ENCODE measurements around the gene IRAK2. TPM values are rescaled to one million over a fixed set of nuclear protein-coding genes. Genes with fewer than 3 reads are reported as not detected.

The IRAK2 gene
- total RNA-seq, 6 experiments from 2014 or later, result 2.6 to 4.4 (median 3.5) TPM

DNA sequence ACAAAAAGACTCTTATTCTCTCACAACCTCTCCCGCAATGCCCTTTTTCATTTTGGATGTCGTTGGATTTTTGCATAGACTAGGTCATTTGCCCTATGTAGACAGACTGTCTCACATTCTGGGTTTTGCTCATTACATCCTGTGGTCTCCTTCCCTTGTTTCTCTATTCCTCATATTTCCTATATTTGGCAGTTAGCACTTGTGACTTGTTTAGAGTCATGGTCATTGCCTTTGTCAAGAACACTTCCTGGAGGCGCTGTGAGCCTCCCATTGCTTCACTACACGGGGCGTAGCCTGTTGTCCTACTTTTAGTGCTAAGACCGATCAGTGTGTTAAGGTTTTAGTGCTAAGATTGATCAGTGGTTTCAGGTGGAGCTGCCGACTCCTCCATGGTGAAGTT, 67.4 kb downstream of the IRAK2 start:
- peaks cover 12% of the 10 kb centered on the region for H3K4me1 Mint-ChIP-seq (ENCODE audit: low read depth)
- TF ChIP-seq, protein P1, sequence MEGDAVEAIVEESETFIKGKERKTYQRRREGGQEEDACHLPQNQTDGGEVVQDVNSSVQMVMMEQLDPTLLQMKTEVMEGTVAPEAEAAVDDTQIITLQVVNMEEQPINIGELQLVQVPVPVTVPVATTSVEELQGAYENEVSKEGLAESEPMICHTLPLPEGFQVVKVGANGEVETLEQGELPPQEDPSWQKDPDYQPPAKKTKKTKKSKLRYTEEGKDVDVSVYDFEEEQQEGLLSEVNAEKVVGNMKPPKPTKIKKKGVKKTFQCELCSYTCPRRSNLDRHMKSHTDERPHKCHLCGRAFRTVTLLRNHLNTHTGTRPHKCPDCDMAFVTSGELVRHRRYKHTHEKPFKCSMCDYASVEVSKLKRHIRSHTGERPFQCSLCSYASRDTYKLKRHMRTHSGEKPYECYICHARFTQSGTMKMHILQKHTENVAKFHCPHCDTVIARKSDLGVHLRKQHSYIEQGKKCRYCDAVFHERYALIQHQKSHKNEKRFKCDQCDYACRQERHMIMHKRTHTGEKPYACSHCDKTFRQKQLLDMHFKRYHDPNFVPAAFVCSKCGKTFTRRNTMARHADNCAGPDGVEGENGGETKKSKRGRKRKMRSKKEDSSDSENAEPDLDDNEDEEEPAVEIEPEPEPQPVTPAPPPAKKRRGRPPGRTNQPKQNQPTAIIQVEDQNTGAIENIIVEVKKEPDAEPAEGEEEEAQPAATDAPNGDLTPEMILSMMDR (IDR thresholded peaks at IDR 0.05), result no peak
- H3K27me3 Mint-ChIP-seq (ENCODE audit: insufficient read depth), result no peaks in the 10 kb centered on the region
- peaks cover 18% of the 10 kb centered on the region for H3K36me3 Mint-ChIP-seq (ENCODE audit: low read depth)
- H3K27ac Mint-ChIP-seq, result no peak overlapping the region
- H3K4me3 Mint-ChIP-seq, result no peak overlapping the region
- DNase-seq, result no peak
- no peaks in the 10 kb centered on the region for H3K9me3 Mint-ChIP-seq

DNA sequence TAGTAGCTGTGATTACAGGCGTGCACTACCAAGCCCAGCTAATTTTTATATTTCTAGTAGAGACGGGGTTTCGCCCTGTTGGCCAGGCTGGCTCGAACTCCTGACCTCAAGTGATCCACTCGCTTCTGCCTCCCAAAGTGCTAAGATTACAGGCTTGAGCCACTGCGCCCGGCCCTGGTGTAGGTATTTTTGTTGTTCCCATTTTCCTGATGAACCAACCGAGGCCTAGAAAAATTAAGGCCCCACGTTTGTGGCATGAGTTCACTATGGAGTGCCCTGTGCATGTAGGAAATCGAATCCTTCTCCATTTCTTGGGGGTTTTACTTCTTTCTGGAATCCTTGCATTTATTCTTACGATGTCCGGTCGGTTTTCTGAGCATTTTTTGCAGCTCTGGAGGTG, 69.3 kb downstream of the IRAK2 start:
- Mint-ChIP-seq H3K36me3 (ENCODE audit: low read depth) (peaks cover 28% of the 10 kb centered on the region), H3K27me3 (ENCODE audit: insufficient read depth) (no peaks in the 10 kb centered on the region)

DNA sequence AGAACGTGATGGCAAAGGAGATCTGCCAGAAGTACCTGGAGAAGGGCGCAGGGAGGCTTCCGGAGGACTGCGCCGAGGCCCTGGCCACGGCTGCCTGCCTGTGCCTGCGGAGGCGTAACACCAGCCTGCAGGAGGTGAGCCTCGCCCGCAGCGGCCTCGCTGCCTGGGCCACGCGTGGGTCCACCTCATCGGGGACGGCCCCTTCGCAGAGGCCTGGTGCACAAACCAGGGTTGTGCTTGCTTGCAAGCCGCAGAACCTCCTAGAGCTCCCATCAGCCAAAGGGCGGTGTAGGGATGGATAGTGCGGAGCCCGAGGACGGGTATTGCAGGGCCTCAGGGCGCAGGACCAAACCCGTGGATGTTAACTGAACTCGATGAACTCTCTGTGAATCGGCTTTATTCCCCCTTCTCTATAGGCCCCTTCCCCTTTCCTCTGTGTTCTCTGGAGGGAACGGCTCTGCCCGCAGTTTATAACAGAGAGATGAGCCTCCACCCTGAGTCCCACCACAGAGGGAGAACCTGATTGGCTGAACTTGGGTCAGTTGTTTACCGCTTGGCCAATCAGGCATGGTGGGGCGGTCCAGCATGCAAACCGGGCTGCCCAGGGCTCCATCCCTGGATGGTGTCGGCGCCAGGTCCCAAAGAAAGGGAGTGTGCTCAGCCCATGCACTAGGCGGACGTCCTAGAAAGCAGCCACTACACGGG, 70.0 kb downstream of the IRAK2 start:
- Mint-ChIP-seq H3K27me3 (ENCODE audit: insufficient read depth) (no peaks in the 10 kb centered on the region), H3K4me1 (ENCODE audit: low read depth) (no peaks in the 10 kb centered on the region), H3K27ac (no peak overlapping the region), H3K9me3 (no peaks in the 10 kb centered on the region), H3K36me3 (ENCODE audit: low read depth) (peaks cover 35% of the 10 kb centered on the region), H3K4me3 (no peak overlapping the region)
- DNase-seq, result no peak
- TF ChIP-seq, protein P1 (IDR thresholded peaks at IDR 0.05), result no peak

More for the DNA sequence above, 69.3 kb downstream of the IRAK2 start:
- TF ChIP-seq, protein P1 (IDR thresholded peaks at IDR 0.05), result no peak
- DNase-seq, result no peak
- no peak overlapping the region for H3K27ac Mint-ChIP-seq
- 0 out of 2 replicates have a peak, but pooled peaks cover 4% of the 10 kb centered on the region for H3K4me1 Mint-ChIP-seq (ENCODE audit: low read depth)
- H3K4me3 Mint-ChIP-seq, result no peak overlapping the region
- H3K9me3 Mint-ChIP-seq, result no peaks in the 10 kb centered on the region

DNA sequence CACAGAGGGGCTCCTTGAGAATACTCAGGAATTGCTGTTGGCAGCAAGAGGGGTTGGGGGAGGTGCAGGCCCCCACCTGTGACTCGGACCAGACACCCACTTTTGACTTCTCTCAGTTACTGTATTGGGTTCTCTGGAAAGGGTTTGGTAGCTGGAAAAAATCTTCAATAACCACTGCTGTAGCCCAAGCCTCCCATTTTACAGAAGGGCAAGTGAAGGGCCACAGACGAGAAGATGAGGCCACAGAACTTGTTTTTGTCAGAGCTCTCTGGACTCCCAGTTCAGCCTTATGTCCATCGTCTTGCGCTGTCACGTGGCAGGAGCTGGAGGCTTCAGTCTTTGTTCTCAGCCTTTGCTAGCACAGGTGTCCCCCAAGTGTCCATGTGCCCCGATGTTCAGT, 70.8 kb downstream of the IRAK2 start:
- Mint-ChIP-seq H3K36me3 (ENCODE audit: low read depth) (peaks cover 37% of the 10 kb centered on the region), H3K4me1 (ENCODE audit: low read depth) (no peaks in the 10 kb centered on the region), H3K9me3 (no peaks in the 10 kb centered on the region), H3K27ac (no peak overlapping the region), H3K27me3 (ENCODE audit: insufficient read depth) (no peaks in the 10 kb centered on the region), H3K4me3 (no peak overlapping the region)
- TF ChIP-seq, protein P1 (IDR thresholded peaks at IDR 0.05), result no peak
- DNase-seq, result no peak

DNA sequence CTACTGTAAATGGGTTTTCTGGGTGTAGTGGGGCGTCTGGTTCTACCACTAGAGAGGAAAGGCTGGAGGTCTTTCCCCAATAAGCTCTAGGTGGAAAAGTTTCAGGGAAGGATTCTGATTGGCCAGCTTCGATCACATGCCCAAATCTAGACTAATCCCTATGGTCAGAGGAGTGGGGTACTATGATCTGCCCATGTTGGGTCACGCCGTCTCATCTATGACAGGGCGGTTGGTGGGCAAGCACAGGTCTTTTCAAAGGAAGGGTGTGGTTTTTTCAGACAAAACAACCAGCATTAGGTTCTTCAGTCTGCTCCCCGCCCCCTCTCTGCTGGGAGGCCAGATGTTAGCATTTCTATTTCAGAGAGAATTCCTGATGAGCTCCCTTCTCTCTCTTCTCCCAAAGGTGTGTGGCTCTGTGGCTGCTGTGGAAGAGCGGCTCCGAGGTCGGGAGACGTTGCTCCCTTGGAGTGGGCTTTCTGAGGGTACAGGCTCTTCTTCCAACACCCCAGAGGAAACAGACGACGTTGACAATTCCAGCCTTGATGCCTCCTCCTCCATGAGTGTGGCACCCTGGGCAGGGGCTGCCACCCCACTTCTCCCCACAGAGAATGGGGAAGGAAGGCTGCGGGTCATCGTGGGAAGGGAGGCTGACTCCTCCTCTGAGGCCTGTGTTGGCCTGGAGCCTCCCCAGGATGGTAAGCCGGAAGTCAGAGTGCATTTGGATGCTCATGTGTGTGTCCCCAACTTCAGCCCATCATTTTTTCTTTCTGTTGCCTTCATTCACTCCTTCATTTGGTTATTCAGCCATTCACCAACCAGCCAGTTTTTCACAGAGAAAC, 73.8 kb downstream of the IRAK2 start:
- Mint-ChIP-seq H3K27ac (no peak overlapping the region), H3K4me3 (no peak overlapping the region), H3K4me1 (ENCODE audit: low read depth) (peaks cover 14% of the 10 kb centered on the region), H3K9me3 (no peaks in the 10 kb centered on the region), H3K36me3 (ENCODE audit: low read depth) (peaks cover 37% of the 10 kb centered on the region), H3K27me3 (ENCODE audit: insufficient read depth) (no peaks in the 10 kb centered on the region)
- DNase-seq, result no peak
- TF ChIP-seq, protein P1 (IDR thresholded peaks at IDR 0.05), result no peak

Data from HFFc6 (cell line).